SK-N-SH (cell line): ENCODE measurements around the gene ACP3. TPM values are rescaled to one million over a fixed set of nuclear protein-coding genes. Genes with fewer than 3 reads are reported as not detected.
"Not testable (repeated sequence)": the region's sequence is repeated elsewhere in the genome, so short reads cannot be mapped to it uniquely, and the experiment has no call there.

Source experiments
- CTCF ChIA-PET: fragments of 300-600, 350-600 bp; formaldehyde crosslinking; extraction: SDS; loops from one replicate; lab custom pipeline; 2021; lab: Yijun Ruan, JAX
- POLR2A ChIA-PET: fragments of 350-600 bp; sonication (Branson Sonifier 250); formaldehyde crosslinking; extraction: SDS; loops from one replicate; lab custom pipeline; 2020; ENCODE audit warnings: antibody characterized with exemption, inconsistent platforms; lab: Yijun Ruan, JAX
- DNase-seq: peaks from one replicate; pipeline ENCODE4 v3.0.0; 2012
- H2AFZ ChIP-seq: fragments of 200-600 bp; sonication (generic); 2 replicates; pipeline ENCODE4 v1.8.1; 2016; ENCODE audit warnings: antibody characterized with exemption, mild to moderate bottlenecking, low read depth
- H3F3A ChIP-seq: fragments of 200-600 bp; sonication (generic); replicated peaks from 2 replicates; pipeline ENCODE3; 2016; ENCODE audit warnings: antibody characterized with exemption, mild to moderate bottlenecking; ENCODE audit not compliant: insufficient read depth
- H3K27ac ChIP-seq, 2 experiments: fragments of 200-500 bp in 1 of 2; fragments of 200-600 bp in 1 of 2; sonication (Bioruptor generic) in 1 of 2; sonication (generic), shearing (Covaris generic) in 1 of 2; 2 replicates each; pipeline versions ENCODE4 v1.5.1 to v1.6.1; 2014 to 2016; ENCODE audit warnings: low read depth in 2 of 2, inconsistent platforms in 1 of 2, low read length in 1 of 2, mild to moderate bottlenecking in 1 of 2, mixed read lengths in 1 of 2
- H3K27me3 ChIP-seq: fragments of 200-600 bp; sonication (generic), shearing (Covaris generic); 2 replicates; pipeline ENCODE4 v1.6.1; 2016; ENCODE audit warnings: mixed run types; ENCODE audit not compliant: insufficient read depth
- H3K36me3 ChIP-seq, 2 experiments: fragments of 200-500 bp in 1 of 2; fragments of 200-600 bp in 1 of 2; sonication (Bioruptor generic) in 1 of 2; sonication (generic) in 1 of 2; replicated peaks in 1 of 2; 2 replicates each; pipeline versions ENCODE3 to v1.5.1; 2014 to 2016; ENCODE audit warnings: low read length in 1 of 2, mild to moderate bottlenecking in 1 of 2; ENCODE audit not compliant: insufficient read depth in 2 of 2, control insufficient read depth in 1 of 2
- H3K4me1 ChIP-seq, 2 experiments: fragments of 200-500 bp in 1 of 2; fragments of 200-600 bp in 1 of 2; sonication (Bioruptor generic) in 1 of 2; sonication (generic), shearing (Covaris generic) in 1 of 2; 2 replicates each; pipeline versions ENCODE4 v1.5.1 to v1.6.1; 2014 to 2016; ENCODE audit warnings: low read depth in 1 of 2, low read length in 1 of 2, mixed run types in 1 of 2; ENCODE audit not compliant: insufficient read depth in 2 of 2, control insufficient read depth in 1 of 2
- H3K4me2 ChIP-seq: fragments of 200-600 bp; sonication (generic), shearing (Covaris generic); 2 replicates; pipeline ENCODE4 v1.6.1; 2017; ENCODE audit warnings: mixed run types
- H3K4me3 ChIP-seq, 2 experiments: fragments of 200-500 bp in 1 of 2; fragments of 200-600 bp in 1 of 2; sonication (Bioruptor generic) in 1 of 2; sonication (generic), shearing (Covaris generic) in 1 of 2; 2 replicates each; pipeline versions ENCODE4 v1.5.1 to v1.8.1; 2014 to 2016; ENCODE audit warnings: low read depth in 2 of 2, inconsistent platforms in 1 of 2, low read length in 1 of 2, mild to moderate bottlenecking in 1 of 2, mixed read lengths in 1 of 2, moderate library complexity in 1 of 2
- H3K79me2 ChIP-seq: fragments of 200-600 bp; sonication (generic); 2 replicates; pipeline ENCODE4 v1.8.1; 2017; ENCODE audit warnings: mild to moderate bottlenecking; ENCODE audit not compliant: insufficient read depth
- H3K9ac ChIP-seq: fragments of 200-600 bp; sonication (generic); 2 replicates; pipeline ENCODE4 v1.6.1; 2017; ENCODE audit warnings: mixed run types
- H3K9me2 ChIP-seq: fragments of 200-600 bp; sonication (generic); 2 replicates; pipeline ENCODE4 v1.6.1; 2017; ENCODE audit warnings: mixed run types
- H3K9me3 ChIP-seq: fragments of 200-600 bp; sonication (generic); 2 replicates; pipeline ENCODE4 v1.6.1; 2017; ENCODE audit warnings: mixed run types, mild to moderate bottlenecking, moderate library complexity
- H4K20me1 ChIP-seq: fragments of 200-600 bp; sonication (generic); 2 replicates; pipeline ENCODE4 v1.6.1; 2017; ENCODE audit warnings: mild to moderate bottlenecking, mixed run types; ENCODE audit not compliant: insufficient read depth
- CTCF ChIP-seq: fragments of 200-600 bp; sonication (generic); IDR thresholded peaks from 2 replicates; pipeline ENCODE4 v1.6.1; 2017; ENCODE audit warnings: antibody characterized with exemption, mild to moderate bottlenecking, moderate library complexity
- EP300 ChIP-seq, 2 experiments: IDR thresholded peaks; 2 replicates each; pipeline versions ENCODE4 v1.4.0 to v1.6.1; 2012; ENCODE audit warnings: borderline replicate concordance in 1 of 2, low read depth in 1 of 2, low read length in 1 of 2
- FOSL2 ChIP-seq: IDR thresholded peaks from 2 replicates; pipeline ENCODE4 v1.4.0; 2012; ENCODE audit warnings: low read depth, mild to moderate bottlenecking, moderate library complexity, borderline replicate concordance
- FOXM1 ChIP-seq: IDR thresholded peaks from 2 replicates; pipeline ENCODE4 v1.4.0; 2012; ENCODE audit warnings: low read depth, mild to moderate bottlenecking
- MAX ChIP-seq: IDR thresholded peaks from 2 replicates; pipeline ENCODE4 v1.4.0; 2012; ENCODE audit warnings: low read depth
- MXI1 ChIP-seq: IDR thresholded peaks from 2 replicates; pipeline ENCODE4 v1.6.1; 2012; ENCODE audit warnings: mild to moderate bottlenecking, low read depth, low read length, improper control_type of control experiment
- NFIC ChIP-seq: IDR thresholded peaks from 2 replicates; pipeline ENCODE4 v1.4.0; 2012; ENCODE audit warnings: borderline replicate concordance
- SIN3A ChIP-seq: IDR thresholded peaks from 2 replicates; pipeline ENCODE4 v1.6.1; 2012; ENCODE audit warnings: low read depth, mild to moderate bottlenecking, low read length, moderate library complexity, borderline replicate concordance
- SMC3 ChIP-seq: IDR thresholded peaks from 2 replicates; pipeline ENCODE4 v1.6.1; 2012; ENCODE audit warnings: low read depth, low read length, improper control_type of control experiment
- USF2 ChIP-seq: fragments of 150-350 bp; IDR thresholded peaks from 2 replicates; pipeline ENCODE4 v1.6.1; 2017; ENCODE audit warnings: antibody characterized with exemption, low read length, low read depth, borderline replicate concordance
- YY1 ChIP-seq: IDR thresholded peaks from 2 replicates; pipeline ENCODE4 v1.4.0; 2012; ENCODE audit warnings: low read depth, mild to moderate bottlenecking
- WGBS: methylation state at CpG from one replicate; pipeline ENCODE4 v1.1.6; 2017; ENCODE audit warnings: low lambda C conversion rate; 5-methylcytosine and 5-hydroxymethylcytosine counted together
- polyA plus RNA-seq, 3 experiments: library from polyadenylated mRNA; depleted of rRNA; stranded (reverse); fragments of >200 nt; gene quantifications; 2 replicates each; pipeline ENCODE4 v1.2.3, GENCODE V29; 2012
- TF ChIP-seq, protein P1 (sequence below): IDR thresholded peaks from 2 replicates; pipeline ENCODE4; 2012
- TF ChIP-seq, protein P2 (sequence below): IDR thresholded peaks from 2 replicates; pipeline ENCODE4 v1.4.0; 2012; ENCODE audit warnings: low read depth, borderline replicate concordance

Gene ACP3
- polyA plus RNA-seq, 1 of the 3 experiments (the other 2 are of a cell fraction): 0.30 TPM

DNA sequence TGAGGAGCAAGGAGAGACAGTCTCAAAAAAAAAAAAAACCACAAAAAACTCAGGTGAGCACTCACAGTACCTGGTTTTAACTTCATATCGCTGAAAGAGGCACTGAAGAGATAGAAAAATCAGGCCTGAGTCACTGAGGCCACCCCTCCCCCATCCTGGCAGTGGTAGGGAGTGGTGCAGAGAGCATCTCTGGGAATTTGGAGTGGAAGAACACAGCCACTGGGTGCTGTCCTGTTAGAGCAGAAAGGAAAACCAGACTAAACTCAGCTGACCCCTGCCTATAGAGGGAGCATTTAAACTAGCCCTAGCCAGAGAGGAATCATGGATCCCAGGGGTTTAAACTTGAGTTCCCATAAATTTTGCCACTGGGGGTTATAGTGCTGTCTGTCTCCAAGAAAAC is 77.9 kb downstream of the ACP3 start (continued):
- TF ChIP-seq CTCF: no peak
- TF ChIP-seq, protein P1, sequence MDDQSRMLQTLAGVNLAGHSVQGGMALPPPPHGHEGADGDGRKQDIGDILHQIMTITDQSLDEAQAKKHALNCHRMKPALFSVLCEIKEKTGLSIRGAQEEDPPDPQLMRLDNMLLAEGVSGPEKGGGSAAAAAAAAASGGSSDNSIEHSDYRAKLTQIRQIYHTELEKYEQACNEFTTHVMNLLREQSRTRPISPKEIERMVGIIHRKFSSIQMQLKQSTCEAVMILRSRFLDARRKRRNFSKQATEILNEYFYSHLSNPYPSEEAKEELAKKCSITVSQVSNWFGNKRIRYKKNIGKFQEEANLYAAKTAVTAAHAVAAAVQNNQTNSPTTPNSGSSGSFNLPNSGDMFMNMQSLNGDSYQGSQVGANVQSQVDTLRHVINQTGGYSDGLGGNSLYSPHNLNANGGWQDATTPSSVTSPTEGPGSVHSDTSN: no peak
- TF ChIP-seq YY1: no peak
- no peak for TF ChIP-seq FOSL2
- TF ChIP-seq NFIC: no peak
- TF ChIP-seq FOXM1: no peak

GRCh38 chr3:132396255-132396654 is 79.0 kb downstream of the ACP3 start:
- Histone ChIP-seq H3K27ac (no peak overlapping the region), H3F3A (no peaks in the 10 kb centered on the region), H3K9me2 (no peaks in the 10 kb centered on the region), H3K36me3 (no peaks in the 10 kb centered on the region), H3K4me2 (no peak overlapping the region), H4K20me1 (no peaks in the 10 kb centered on the region), H3K4me3 (no peak overlapping the region), H3K9me3 (no peaks in the 10 kb centered on the region), H3K27me3 (no peaks in the 10 kb centered on the region), H3K9ac (no peak overlapping the region), H2AFZ (no peak overlapping the region), H3K79me2 (no peaks in the 10 kb centered on the region), H3K4me1 (peaks cover 0 to 12% of the 10 kb centered on the region in 2 experiments; a peak in 2 of 4 replicates)
- DNase-seq: no peak
- TF ChIP-seq CTCF (no peak), SMC3 (no peak), EP300 (IDR thresholded peaks at IDR 0.05; ENCODE audit: borderline replicate concordance in 1 of 2, low read depth in 1 of 2, low read length in 1 of 2) (no peak), MXI1 (no peak), MAX (no peak), USF2 (no peak), SIN3A (no peak)
- TF ChIP-seq, protein P2, sequence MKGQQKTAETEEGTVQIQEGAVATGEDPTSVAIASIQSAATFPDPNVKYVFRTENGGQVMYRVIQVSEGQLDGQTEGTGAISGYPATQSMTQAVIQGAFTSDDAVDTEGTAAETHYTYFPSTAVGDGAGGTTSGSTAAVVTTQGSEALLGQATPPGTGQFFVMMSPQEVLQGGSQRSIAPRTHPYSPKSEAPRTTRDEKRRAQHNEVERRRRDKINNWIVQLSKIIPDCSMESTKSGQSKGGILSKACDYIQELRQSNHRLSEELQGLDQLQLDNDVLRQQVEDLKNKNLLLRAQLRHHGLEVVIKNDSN: no peak
- ChIA-PET POLR2A (no interaction called here), CTCF (interaction anchor here (1.5 to 14.1 kb wide), 4 partner anchors 47 to 358 kb away, joined by 3 to 383 read pairs (median 44); no protein-coding TSS in a partner anchor)
- 92% methylated on average over 6 of the region's 24 CpGs for WGBS

GRCh38 chr3:132396776-132397175 is 79.6 kb downstream of the ACP3 start:
- not testable (repeated sequence) for DNase-seq

More at GRCh38 chr3:132396776-132397175, 79.6 kb downstream of the ACP3 start:
- H3K9me2 ChIP-seq, H3K9ac ChIP-seq, H3K9me3 ChIP-seq, H3K4me3 ChIP-seq, H3K36me3 ChIP-seq, H3K4me2 ChIP-seq, H3K79me2 ChIP-seq, POLR2A ChIA-PET, H3F3A ChIP-seq, H3K27ac ChIP-seq, H2AFZ ChIP-seq, H4K20me1 ChIP-seq, H3K27me3 ChIP-seq: not testable (repeated sequence)
- CTCF ChIA-PET: interaction anchor here (0.6 to 14.1 kb wide), 10 partner anchors 15 to 362 kb away, joined by 3 to 383 read pairs (median 4); no protein-coding TSS in a partner anchor
- H3K4me1 ChIP-seq: peaks cover 0 to 12% of the 10 kb centered on the region in 2 experiments; a peak in 2 of 4 replicates
- WGBS: 85% methylated on average over 8 of the region's 8 CpGs
